Heart left ventricle (tissue), 16 donors: Measurements from ENCODE around the gene RIPPLY2. TPM values are rescaled to one million over a fixed set of nuclear protein-coding genes. Genes with fewer than 3 reads are reported as not detected.

Experiments used
- ATAC-seq, 4 donors: fragments of 200-7000 bp; cut with Tn5 transposase; one replicate each; pipeline ENCODE4 v1.9.1; 2020 to 2022; ENCODE audit warnings: moderate library complexity in 4 of 4, mild to moderate bottlenecking in 3 of 4, moderate number of reproducible peaks in 1 of 4
- DNase-seq, 5 donors: peaks; one replicate each; pipeline ENCODE4 v3.0.0-alpha.2; 2020
- H3K27ac ChIP-seq, 12 donors: fragments of 200-600 bp; sonication (generic) in 4 of 12; one replicate each; pipeline versions ENCODE4 v1.5.0 to v1.8.0; 2016 to 2022; ENCODE audit warnings: mild to moderate bottlenecking in 2 of 12
- H3K27me3 ChIP-seq, 9 donors: fragments of 200-600 bp; sonication (generic) in 2 of 9; one replicate each; pipeline versions ENCODE4 v1.5.1 to v1.8.0; 2016 to 2022; ENCODE audit warnings: mild to moderate bottlenecking in 3 of 9
- H3K36me3 ChIP-seq, 9 donors: fragments of 200-600 bp; sonication (generic) in 2 of 9; one replicate each; pipeline versions ENCODE4 v1.5.0 to v1.8.0; 2018 to 2022; ENCODE audit warnings: mild to moderate bottlenecking in 2 of 9
- H3K4me1 ChIP-seq, 12 donors: fragments of 200-600 bp; sonication (generic) in 4 of 12; one replicate each; pipeline versions ENCODE4 v1.5.0 to v1.8.0; 2016 to 2022; ENCODE audit warnings: mild to moderate bottlenecking in 3 of 12
- H3K4me3 ChIP-seq, 12 donors: fragments of 200-600 bp; sonication (generic) in 4 of 12; one replicate each; pipeline versions ENCODE4 v1.5.0 to v1.8.0; 2017 to 2022; ENCODE audit warnings: mild to moderate bottlenecking in 9 of 12, moderate library complexity in 4 of 12
- H3K9me3 ChIP-seq, 12 donors: fragments of 200-600 bp; sonication (generic) in 4 of 12; one replicate each; pipeline versions ENCODE4 v1.5.0 to v1.8.0; 2016 to 2022; ENCODE audit warnings: mild to moderate bottlenecking in 1 of 12
- POLR2A ChIP-seq, 2 donors: fragments of 450-650 bp; IDR thresholded peaks; one replicate each; pipeline ENCODE4 v1.6.1; 2017; ENCODE audit warnings: antibody characterized with exemption in 2 of 2, mild to moderate bottlenecking in 2 of 2, moderate library complexity in 2 of 2
- WGBS, 4 donors: extraction: QIAGEN DNeasy Blood & Tissue Kit in 2 of 4; methylation state at CpG; one replicate each; pipeline versions ENCODE4 v1.1.5 to v1.1.7; 2013 to 2018; 5-methylcytosine and 5-hydroxymethylcytosine counted together
- intact Hi-C, 10 donors: fragments of 100-400 bp; cut with DNase I; formaldehyde crosslinking; loops; one replicate each; pipeline versions ENCODE4 v1.11.1 to v1.14.2; 2022
- polyA plus RNA-seq, 2 donors: library from polyadenylated mRNA; stranded (reverse); fragments of 200-250 nt; gene quantifications; one replicate each; pipeline ENCODE4 v1.2.3, GENCODE V29; 2013
- total RNA-seq, 9 donors: library from RNA; depleted of rRNA in 2 of 9; stranded (reverse); fragments of >200 nt in 2 of 9; fragmentation: NEBNext Ultra II Directional in 3 of 9; extraction: Animal tissue kit (Norgen Biotek cat#: 25700) in 3 of 9; gene quantifications; one replicate each; pipeline versions ENCODE4 v1.1.0 to v1.2.4, GENCODE V29; 2016 to 2023
- TF ChIP-seq, protein P1 (sequence below), 12 donors: fragments of 200-600 bp; sonication (generic) in 4 of 12; IDR thresholded peaks; one replicate each; pipeline versions ENCODE4 v1.5.0 to v1.8.0; 2018 to 2022; ENCODE audit warnings: antibody characterized with exemption in 12 of 12, mild to moderate bottlenecking in 5 of 12
- donor health status: ischemic (EF 13 %, LVEDD 7.1; RV severe dilation, severe dysfunction).
- donor health status: healthy with polysubstance abuse.
- donor health status: DM: no; HTN: yes; CAD: no.
- donor health status: DM: no; HTN: no; CAD: no.
- donor health status: ischemic (EF 25% LVEDD 6.9; RV normal size, moderate dysfunction).
- donor health status: ischemic (EF 25% LVEDD 5.7; RV mildly dilated, moderate dysfunction).
- donor health status: healthy.
- donor health status: DM: yes; HTN: yes; CAD: no.
- donor health status: ischemic (EF 35%, LVEDD 5.7; RV mildly dilated, moderate dysfunction).
- donor health status: nonischemic (EF 11% LVEDD 7.7; RV severe dilation, severe dysfunction).
- donor health status: DM: yes; HTN: yes; CAD: no.
- donor health status: PGD.
- donor health status: ischemic (EF 29% LVEDD 5.4; RV normal size, mild dysfunction).
- donor health status: nonischemic (EF 23%, LVEDD 6.1; RV moderate dilation, normal function).

Gene RIPPLY2
- total and polyA plus RNA-seq, 11 donors = not detected

- Histone ChIP-seq H3K4me1 (peaks cover 0 to 4% (median 0%) of the 10 kb centered on the region in 12 donors), H3K4me3 (no peak overlapping the region), H3K9me3 (peaks cover 0 to 40% (median 9%) of the 10 kb centered on the region in 12 donors), H3K27me3 (no peaks in the 10 kb centered on the region), H3K36me3 (no peaks in the 10 kb centered on the region), H3K27ac (no peak overlapping the region)
- TF ChIP-seq POLR2A (IDR thresholded peaks at IDR 0.05) = no peak
- TF ChIP-seq, protein P1, sequence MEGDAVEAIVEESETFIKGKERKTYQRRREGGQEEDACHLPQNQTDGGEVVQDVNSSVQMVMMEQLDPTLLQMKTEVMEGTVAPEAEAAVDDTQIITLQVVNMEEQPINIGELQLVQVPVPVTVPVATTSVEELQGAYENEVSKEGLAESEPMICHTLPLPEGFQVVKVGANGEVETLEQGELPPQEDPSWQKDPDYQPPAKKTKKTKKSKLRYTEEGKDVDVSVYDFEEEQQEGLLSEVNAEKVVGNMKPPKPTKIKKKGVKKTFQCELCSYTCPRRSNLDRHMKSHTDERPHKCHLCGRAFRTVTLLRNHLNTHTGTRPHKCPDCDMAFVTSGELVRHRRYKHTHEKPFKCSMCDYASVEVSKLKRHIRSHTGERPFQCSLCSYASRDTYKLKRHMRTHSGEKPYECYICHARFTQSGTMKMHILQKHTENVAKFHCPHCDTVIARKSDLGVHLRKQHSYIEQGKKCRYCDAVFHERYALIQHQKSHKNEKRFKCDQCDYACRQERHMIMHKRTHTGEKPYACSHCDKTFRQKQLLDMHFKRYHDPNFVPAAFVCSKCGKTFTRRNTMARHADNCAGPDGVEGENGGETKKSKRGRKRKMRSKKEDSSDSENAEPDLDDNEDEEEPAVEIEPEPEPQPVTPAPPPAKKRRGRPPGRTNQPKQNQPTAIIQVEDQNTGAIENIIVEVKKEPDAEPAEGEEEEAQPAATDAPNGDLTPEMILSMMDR (IDR thresholded peaks at IDR 0.05) = no peak
- WGBS, 4 donors = 91 to 96% (median 94%) methylated on average over 4 of the region's 4 CpGs
- no peak for ATAC-seq
- DNase-seq = no peak
- intact Hi-C loops = no loop called here
Observed at GRCh38 chr6:83904395-83904794, 51.2 kb downstream of the RIPPLY2 start.

DNA sequence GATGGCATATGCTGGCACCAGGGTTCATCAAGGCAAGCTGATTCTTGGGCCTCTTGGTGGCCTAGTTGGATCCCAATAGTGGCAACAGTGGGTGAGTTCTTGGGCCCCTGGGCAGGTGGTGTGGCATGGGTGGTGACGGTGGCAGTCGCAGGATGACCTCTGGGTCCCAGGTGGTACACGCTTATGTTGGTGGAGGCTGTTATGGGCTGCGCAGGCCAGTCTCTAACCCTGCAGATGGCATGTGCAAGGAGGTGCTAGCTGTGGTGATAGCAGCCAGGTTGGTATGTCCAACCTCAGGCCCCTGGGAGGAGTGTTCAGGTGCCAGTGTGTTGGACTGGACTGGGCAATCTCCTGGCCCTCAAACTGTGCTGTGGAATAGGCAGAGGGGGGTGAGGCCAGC, 52.5 kb downstream of the RIPPLY2 start:
- intact Hi-C loops = no loop called here
- TF ChIP-seq, protein P1 (IDR thresholded peaks at IDR 0.05) = no peak
- TF ChIP-seq POLR2A (IDR thresholded peaks at IDR 0.05) = no peak
- ATAC-seq (no peak), DNase-seq (no peak)
- Histone ChIP-seq H3K4me3 (no peak overlapping the region), H3K27me3 (no peaks in the 10 kb centered on the region), H3K4me1 (peaks cover 0 to 4% (median 0%) of the 10 kb centered on the region in 12 donors), H3K9me3 (peaks cover 0 to 40% (median 9%) of the 10 kb centered on the region in 12 donors), H3K36me3 (peaks cover 0 to 5% (median 0%) of the 10 kb centered on the region in 9 donors), H3K27ac (no peak overlapping the region)
- 87 to 100% (median 97%) methylated on average over 4 of the region's 4 CpGs for WGBS, 4 donors

Other genes with a start within 250 kb of the RIPPLY2 start
- gene SNAP91, start 144.3 kb upstream of the RIPPLY2 start, total RNA-seq = 1 to 10 TPM in 8 of 9 donors, under 1 TPM in 1; 0.23 to 3.9 (median 1.8) TPM
- 1 to 10 TPM in 1 of 2 donors, under 1 TPM in 1; 0.19 to 1.8 TPM for gene SNAP91, start 144.3 kb upstream of the RIPPLY2 start, polyA plus RNA-seq
- gene CYB5R4, start 6.3 kb downstream of the RIPPLY2 start, total RNA-seq = 10 to 100 TPM in 7 of 9 donors, 1 to 10 TPM in 2; 4.6 to 29.0 (median 15.6) TPM
- 10 to 100 TPM in 1 of 2 donors, 1 to 10 TPM in 1; 1.3 to 16.3 TPM for gene CYB5R4, start 6.3 kb downstream of the RIPPLY2 start, polyA plus RNA-seq
- under 1 TPM in 4 of 9 donors, not detected in 5; 0.12 to 0.28 (median 0.24) TPM for gene MRAP2, start 180.4 kb downstream of the RIPPLY2 start, total RNA-seq
- gene MRAP2, start 180.4 kb downstream of the RIPPLY2 start, polyA plus RNA-seq = under 1 TPM in 1 of 2 donors, not detected in 1; 0.23 TPM